Measurements from ENCODE around the gene AIRE. TPM values are rescaled to one million over a fixed set of nuclear protein-coding genes. Genes with fewer than 3 reads are reported as not detected.

Gene AIRE
- total RNA-seq, 3 donors from 2014 or later, result not detected

GRCh38 chr21:44331650-44332307, 46.1 kb downstream of the AIRE start:
- H3K9me3 ChIP-seq, result no peaks in the 10 kb centered on the region

GRCh38 chr21:44332383-44332782, 46.7 kb downstream of the AIRE start:
- intact Hi-C loops (cut with DNase I; ENCODE audit: low total_unique reads), result no loop called here
- no peak for DNase-seq (ENCODE audit: low spot score in 2 of 2)
- TF ChIP-seq CTCF (IDR thresholded peaks at IDR 0.05), result no peak
- Histone ChIP-seq H3K27me3 (no peaks in the 10 kb centered on the region), H3K4me3 (no peak overlapping the region), H3K27ac (no peak overlapping the region), H3K4me1 (no peaks in the 10 kb centered on the region), H3K9me3 (no peaks in the 10 kb centered on the region), H3K36me3 (no peaks in the 10 kb centered on the region)

More at GRCh38 chr21:44331650-44332307, 46.1 kb downstream of the AIRE start:
- TF ChIP-seq POLR2AphosphoS5 (IDR thresholded peaks at IDR 0.05), result no peak
- no peak for TF ChIP-seq POLR2A (IDR thresholded peaks at IDR 0.05)
- TF ChIP-seq CTCF (IDR thresholded peaks at IDR 0.05), result no peak
- Histone ChIP-seq H3K36me3 (no peaks in the 10 kb centered on the region), H3K27me3 (no peaks in the 10 kb centered on the region), H3K27ac (no peak overlapping the region), H3K4me3 (no peak overlapping the region), H3K4me1 (no peaks in the 10 kb centered on the region)
- intact Hi-C loops (cut with DNase I; ENCODE audit: low total_unique reads), result no loop called here
- DNase-seq (ENCODE audit: low spot score in 2 of 2), result no peak

- intact Hi-C loops (cut with DNase I; ENCODE audit: low total_unique reads), result no loop called here
- no peak for DNase-seq (ENCODE audit: low spot score in 2 of 2)
- peaks cover 0 to 5% of the 10 kb centered on the region in 2 donors for H3K4me1 ChIP-seq
- H3K36me3 ChIP-seq, result no peaks in the 10 kb centered on the region
- H3K4me3 ChIP-seq, result no peak overlapping the region
- no peaks in the 10 kb centered on the region for H3K27me3 ChIP-seq
- no peaks in the 10 kb centered on the region for H3K9me3 ChIP-seq
- H3K27ac ChIP-seq, result no peak overlapping the region
- TF ChIP-seq CTCF (IDR thresholded peaks at IDR 0.05), result no peak
- no peak for TF ChIP-seq POLR2A (IDR thresholded peaks at IDR 0.05)
- TF ChIP-seq POLR2AphosphoS5 (IDR thresholded peaks at IDR 0.05), result no peak
These were observed 47.3 kb downstream of the AIRE start for GRCh38 chr21:44332965-44333364.

- DNase-seq (ENCODE audit: low spot score in 2 of 2), result no peak
- no peak overlapping the region for H3K27ac ChIP-seq
- H3K4me3 ChIP-seq, result no peak overlapping the region
- H3K4me1 ChIP-seq, result peaks cover 0 to 7% of the 10 kb centered on the region in 2 donors
- intact Hi-C loops (cut with DNase I; ENCODE audit: low total_unique reads), result no loop called here
- TF ChIP-seq POLR2AphosphoS5 (IDR thresholded peaks at IDR 0.05), result no peak
- no peak for TF ChIP-seq CTCF (IDR thresholded peaks at IDR 0.05)
- TF ChIP-seq POLR2A (IDR thresholded peaks at IDR 0.05), result no peak
- no peaks in the 10 kb centered on the region for H3K27me3 ChIP-seq
- no peaks in the 10 kb centered on the region for H3K9me3 ChIP-seq
- no peaks in the 10 kb centered on the region for H3K36me3 ChIP-seq
These were observed 48.0 kb downstream of the AIRE start for GRCh38 chr21:44333509-44334328.

GRCh38 chr21:44334329-44335030, 48.8 kb downstream of the AIRE start:
- Histone ChIP-seq H3K27me3 (no peaks in the 10 kb centered on the region), H3K9me3 (no peaks in the 10 kb centered on the region), H3K36me3 (no peaks in the 10 kb centered on the region), H3K4me3 (no peak overlapping the region), H3K27ac (no peak overlapping the region), H3K4me1 (peaks cover 0 to 7% of the 10 kb centered on the region in 2 donors)
- TF ChIP-seq POLR2A (IDR thresholded peaks at IDR 0.05) (no peak), CTCF (IDR thresholded peaks at IDR 0.05) (no peak), POLR2AphosphoS5 (IDR thresholded peaks at IDR 0.05) (no peak)
- intact Hi-C loops (cut with DNase I; ENCODE audit: low total_unique reads), result no loop called here
- DNase-seq (ENCODE audit: low spot score in 2 of 2), result no peak
